ENCODE data around the gene KNDC1.

KNDC1 gene

GRCh38 chr10:133195096-133195495 is 35.1 kb downstream of the KNDC1 start:
- peaks cover 4% of the 10 kb centered on the region for H3K27me3 Mint-ChIP-seq
- DNase-seq (no peak), ATAC-seq (no peak)
- H3K4me1 Mint-ChIP-seq, result no peaks in the 10 kb centered on the region
- H3K27ac Mint-ChIP-seq, result no peak overlapping the region
- H3K4me3 Mint-ChIP-seq, result no peak overlapping the region
- no peaks in the 10 kb centered on the region for H3K36me3 Mint-ChIP-seq (ENCODE audit: low read depth)
- no peaks in the 10 kb centered on the region for H3K9me3 Mint-ChIP-seq

GRCh38 chr10:133195611-133196010 is 35.6 kb downstream of the KNDC1 start:
- Mint-ChIP-seq H3K4me1 (no peaks in the 10 kb centered on the region), H3K27me3 (peaks cover 2% of the 10 kb centered on the region), H3K9me3 (no peaks in the 10 kb centered on the region), H3K36me3 (ENCODE audit: low read depth) (no peaks in the 10 kb centered on the region), H3K27ac (no peak overlapping the region), H3K4me3 (no peak overlapping the region)
- ATAC-seq, result no peak
- no peak for DNase-seq

- no peak for ATAC-seq
These were observed 36.3 kb downstream of the KNDC1 start for GRCh38 chr10:133196221-133196915.

GRCh38 chr10:133196936-133197758 is 37.1 kb downstream of the KNDC1 start:
- Mint-ChIP-seq H3K36me3 (ENCODE audit: low read depth) (no peaks in the 10 kb centered on the region), H3K27ac (no peak overlapping the region), H3K27me3 (peaks cover 2% of the 10 kb centered on the region), H3K4me1 (no peaks in the 10 kb centered on the region), H3K4me3 (no peak overlapping the region), H3K9me3 (no peaks in the 10 kb centered on the region)
- ATAC-seq (no peak), DNase-seq (no peak)

More at GRCh38 chr10:133196221-133196915, 36.3 kb downstream of the KNDC1 start:
- H3K27ac Mint-ChIP-seq, result no peak overlapping the region
- H3K4me3 Mint-ChIP-seq, result no peak overlapping the region
- H3K4me1 Mint-ChIP-seq, result no peaks in the 10 kb centered on the region
- H3K36me3 Mint-ChIP-seq (ENCODE audit: low read depth), result no peaks in the 10 kb centered on the region
- H3K27me3 Mint-ChIP-seq, result peaks cover 2% of the 10 kb centered on the region
- no peak for DNase-seq
- H3K9me3 Mint-ChIP-seq, result no peaks in the 10 kb centered on the region

- DNase-seq (no peak), ATAC-seq (no peak)
- Mint-ChIP-seq H3K9me3 (no peaks in the 10 kb centered on the region), H3K4me3 (no peak overlapping the region), H3K27me3 (peaks cover 2% of the 10 kb centered on the region), H3K36me3 (ENCODE audit: low read depth) (no peaks in the 10 kb centered on the region), H3K4me1 (no peaks in the 10 kb centered on the region), H3K27ac (no peak overlapping the region)
These were observed 37.8 kb downstream of the KNDC1 start for GRCh38 chr10:133197786-133198185.

GRCh38 chr10:133198206-133198605 is 38.2 kb downstream of the KNDC1 start:
- H3K27ac Mint-ChIP-seq, result no peak overlapping the region
- H3K4me3 Mint-ChIP-seq, result no peak overlapping the region
- H3K9me3 Mint-ChIP-seq, result no peaks in the 10 kb centered on the region
- H3K36me3 Mint-ChIP-seq (ENCODE audit: low read depth), result no peaks in the 10 kb centered on the region
- no peak for DNase-seq
- no peak for ATAC-seq
- no peaks in the 10 kb centered on the region for H3K4me1 Mint-ChIP-seq
- peaks cover 2% of the 10 kb centered on the region for H3K27me3 Mint-ChIP-seq

DNA sequence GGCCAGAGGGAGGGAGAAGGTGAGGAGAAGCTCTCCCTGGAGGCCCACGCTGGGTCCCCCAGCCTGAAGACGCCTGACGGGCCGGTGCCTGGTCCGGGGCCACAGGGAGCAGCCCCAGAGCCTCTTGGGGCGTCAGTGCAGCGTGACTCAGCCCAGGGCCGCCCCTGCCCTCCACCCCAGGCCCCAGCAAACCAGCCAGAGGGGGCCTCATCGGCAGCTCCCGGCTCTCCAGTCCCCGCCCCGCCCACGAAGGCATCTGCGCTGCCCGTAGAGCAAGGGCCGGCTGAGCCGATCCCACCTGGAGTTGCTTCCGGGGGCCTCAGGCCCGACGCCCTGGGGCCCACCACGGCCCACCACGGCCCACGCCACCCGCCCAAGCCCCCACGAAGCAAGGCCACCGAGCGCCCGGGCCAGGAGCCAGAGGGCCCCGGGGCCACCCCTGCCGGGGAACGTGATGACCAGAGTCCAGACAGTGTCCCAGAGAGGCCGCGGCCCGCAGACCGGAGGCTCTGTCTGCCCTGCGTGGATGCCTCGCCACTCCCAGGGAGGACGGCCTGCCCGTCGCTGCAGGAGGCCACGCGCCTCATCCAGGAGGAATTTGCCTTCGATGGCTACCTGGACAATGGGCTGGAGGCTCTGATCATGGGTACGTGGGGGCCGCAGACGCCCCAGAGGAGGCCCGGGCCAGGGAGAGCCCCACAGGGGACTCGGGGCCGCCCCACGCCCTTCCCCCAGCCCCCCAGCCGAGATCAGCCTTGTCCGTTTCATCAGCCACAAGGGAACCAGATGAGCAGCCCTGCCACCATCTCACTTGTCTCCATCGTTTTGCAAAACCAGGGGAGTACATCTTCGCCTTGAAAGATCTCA is 38.8 kb downstream of the KNDC1 start:
- ATAC-seq, result no peak
- Mint-ChIP-seq H3K4me1 (no peaks in the 10 kb centered on the region), H3K27me3 (peaks cover 2% of the 10 kb centered on the region), H3K4me3 (no peak overlapping the region), H3K36me3 (ENCODE audit: low read depth) (no peaks in the 10 kb centered on the region), H3K9me3 (no peaks in the 10 kb centered on the region), H3K27ac (no peak overlapping the region)
- no peak for DNase-seq

GRCh38 chr10:133199488-133199885 is 39.5 kb downstream of the KNDC1 start:
- Mint-ChIP-seq H3K9me3 (no peaks in the 10 kb centered on the region), H3K4me3 (no peak overlapping the region), H3K27ac (no peak overlapping the region), H3K27me3 (no peaks in the 10 kb centered on the region), H3K36me3 (ENCODE audit: low read depth) (no peaks in the 10 kb centered on the region), H3K4me1 (no peaks in the 10 kb centered on the region)
- ATAC-seq, result no peak
- DNase-seq, result no peak

DNA sequence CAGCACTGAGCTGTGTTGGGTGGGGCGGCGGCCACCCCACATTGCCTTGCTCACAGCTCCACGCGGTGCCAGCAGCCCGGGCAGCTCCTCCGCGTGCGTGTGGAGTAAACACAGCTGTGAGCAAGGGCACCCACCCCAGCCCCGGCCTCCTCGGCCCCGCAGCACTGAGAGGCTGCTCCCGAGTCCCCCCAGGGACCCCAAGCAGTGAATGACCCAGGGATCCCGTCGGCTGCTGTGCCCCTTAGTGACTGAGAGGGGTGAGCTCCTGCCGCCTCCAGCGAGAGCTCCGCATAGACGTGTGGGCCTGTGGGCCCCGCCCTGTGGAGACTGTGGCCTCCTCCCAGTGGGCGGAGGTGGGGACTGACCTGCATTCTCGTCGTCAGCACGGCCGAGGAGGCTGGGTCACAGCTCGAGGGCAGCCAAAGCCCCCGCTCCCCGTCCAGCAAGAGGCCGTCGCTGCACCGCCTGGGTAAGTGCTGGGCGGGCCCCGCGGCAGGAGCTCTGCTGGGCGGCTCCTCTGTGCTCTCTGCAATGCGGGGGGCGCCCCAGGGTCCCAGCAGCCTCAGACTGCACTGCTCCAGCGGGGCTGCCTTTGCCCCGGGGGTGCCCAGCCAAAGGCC is 40.1 kb downstream of the KNDC1 start:
- no peak for ATAC-seq
- Mint-ChIP-seq H3K36me3 (ENCODE audit: low read depth) (no peaks in the 10 kb centered on the region), H3K27me3 (no peaks in the 10 kb centered on the region), H3K27ac (no peak overlapping the region), H3K9me3 (no peaks in the 10 kb centered on the region), H3K4me3 (no peak overlapping the region), H3K4me1 (no peaks in the 10 kb centered on the region)
- DNase-seq, result no peak

DNA sequence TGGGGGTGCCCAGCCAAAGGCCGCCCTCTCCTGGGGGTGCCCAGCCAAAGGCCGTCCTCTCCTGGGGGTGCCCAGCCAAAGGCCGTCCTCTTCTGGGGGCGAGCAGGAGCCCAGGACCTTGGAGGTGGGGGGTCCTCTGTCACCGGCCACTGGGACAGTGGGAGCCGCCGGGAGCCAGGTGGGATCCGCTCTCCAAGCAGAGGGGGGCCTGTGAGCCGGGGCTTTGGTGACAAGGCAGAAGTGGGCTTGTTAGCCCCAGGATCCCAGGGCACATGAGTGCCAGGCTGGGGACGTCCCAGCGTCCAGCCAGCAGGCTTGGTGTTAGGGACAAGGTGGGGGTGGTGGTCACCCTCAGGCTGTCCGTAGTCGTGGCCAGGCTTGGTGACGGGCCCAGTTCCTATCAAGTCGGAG is 40.6 kb downstream of the KNDC1 start:
- no peak overlapping the region for H3K27ac Mint-ChIP-seq
- H3K36me3 Mint-ChIP-seq (ENCODE audit: low read depth), result no peaks in the 10 kb centered on the region
- ATAC-seq (no peak), DNase-seq (no peak)
- no peak overlapping the region for H3K4me3 Mint-ChIP-seq
- no peaks in the 10 kb centered on the region for H3K4me1 Mint-ChIP-seq
- no peaks in the 10 kb centered on the region for H3K27me3 Mint-ChIP-seq
- no peaks in the 10 kb centered on the region for H3K9me3 Mint-ChIP-seq

- no peaks in the 10 kb centered on the region for H3K4me1 Mint-ChIP-seq
- ATAC-seq, result no peak
- no peak overlapping the region for H3K27ac Mint-ChIP-seq
- no peak overlapping the region for H3K4me3 Mint-ChIP-seq
- H3K9me3 Mint-ChIP-seq, result no peaks in the 10 kb centered on the region
- no peak for DNase-seq
- H3K36me3 Mint-ChIP-seq (ENCODE audit: low read depth), result no peaks in the 10 kb centered on the region
- no peaks in the 10 kb centered on the region for H3K27me3 Mint-ChIP-seq
These were observed 41.3 kb downstream of the KNDC1 start for GRCh38 chr10:133201151-133201947.

- Mint-ChIP-seq H3K4me1 (no peaks in the 10 kb centered on the region), H3K27me3 (no peaks in the 10 kb centered on the region), H3K4me3 (no peak overlapping the region), H3K9me3 (no peaks in the 10 kb centered on the region), H3K27ac (no peak overlapping the region), H3K36me3 (ENCODE audit: low read depth) (no peaks in the 10 kb centered on the region)
- ATAC-seq, result no peak
- no peak for DNase-seq
These were observed 42.1 kb downstream of the KNDC1 start for GRCh38 chr10:133201948-133202725.

All from activated naive CD8-positive, alpha-beta T cell treated with anti-CD3 and anti-CD28 coated beads, Interleukin-2, amount 50 U/mL, for 24 hours (primary cell).